Esophagus squamous epithelium (tissue), 5 donors: ENCODE results near the gene GNB1L. TPM values are rescaled to one million over a fixed set of nuclear protein-coding genes. Genes with fewer than 3 reads are reported as not detected.

Experiments used
- DNase-seq: peaks from one replicate; lab custom pipeline; 2025; lab: John Stamatoyannopoulos, UW
- H3K27ac ChIP-seq, 4 donors: fragments of 200-600 bp; sonication (generic); one replicate each; pipeline ENCODE4 v1.5.1; 2016 to 2019; ENCODE audit warnings: mild to moderate bottlenecking in 1 of 4
- H3K27me3 ChIP-seq, 4 donors: fragments of 200-600 bp; sonication (generic); 1 replicate in 3 of 4; 2 replicates in 1 of 4; pipeline versions ENCODE4 v1.5.1 to v1.6.0; 2017 to 2021; ENCODE audit warnings: antibody characterized with exemption in 1 of 4
- H3K36me3 ChIP-seq, 3 donors: fragments of 200-600 bp; sonication (generic); one replicate each; pipeline ENCODE4 v1.5.1; 2016 to 2019
- H3K4me1 ChIP-seq, 3 donors: fragments of 200-600 bp; sonication (generic); one replicate each; pipeline ENCODE4 v1.5.1; 2017 to 2019
- H3K4me3 ChIP-seq, 4 donors: fragments of 200-600 bp; sonication (generic); 1 replicate in 3 of 4; 2 replicates in 1 of 4; pipeline ENCODE4 v1.5.1; 2016 to 2019; ENCODE audit warnings: mild to moderate bottlenecking in 2 of 4, moderate library complexity in 1 of 4
- H3K9me3 ChIP-seq, 3 donors: fragments of 200-600 bp; sonication (generic); one replicate each; pipeline ENCODE4 v1.5.1; 2016 to 2019
- CTCF ChIP-seq, 6 experiments: fragments of 450-650 bp in 4 of 6; fragments of 200-600 bp in 2 of 6; sonication (generic) in 2 of 6; IDR thresholded peaks; one replicate each; pipeline ENCODE4 v1.5.1; 2016 to 2019; ENCODE audit warnings: antibody characterized with exemption in 6 of 6, mild to moderate bottlenecking in 4 of 6, moderate library complexity in 4 of 6
- POLR2A ChIP-seq, 4 donors: fragments of 450-650 bp; IDR thresholded peaks; one replicate each; pipeline ENCODE4 v1.6.1; 2017; ENCODE audit warnings: antibody characterized with exemption in 4 of 4, mild to moderate bottlenecking in 4 of 4, moderate library complexity in 3 of 4
- WGBS, 2 donors: methylation state at CpG; one replicate each; pipeline ENCODE4 v1.1.5; 2018; 5-methylcytosine and 5-hydroxymethylcytosine counted together
- intact Hi-C: fragments of 100-400 bp; cut with DNase I; formaldehyde crosslinking; loops from one replicate; pipeline ENCODE4 v1.15.0; 2022
- total RNA-seq, 4 donors: library from RNA; depleted of rRNA; stranded (reverse); fragments of >200 nt; gene quantifications; one replicate each; pipeline ENCODE4 v1.1.0, GENCODE V29; 2016
- donor health status: DM: yes; HTN: yes; CAD: no.

GNB1L gene
- total RNA-seq, 4 donors from 2014 or later: 5.7 to 8.5 (median 6.4) TPM

GRCh38 chr22:19853058-19853878 lies 1.4 kb downstream of the GNB1L start:
- TF ChIP-seq CTCF (IDR thresholded peaks at IDR 0.05) (no peak), POLR2A (IDR thresholded peaks at IDR 0.05) (no peak)
- WGBS, 2 donors: 13 to 34% methylated on average over 3 to 6 of the region's 11 CpGs
- Histone ChIP-seq H3K4me3 (peak overlapping the region; percentile 63 to 92 (median 78)), H3K27ac (peak overlapping the region; percentile 96 to 98 (median 98)), H3K36me3 (peaks cover 10 to 29% (median 10%) of the 10 kb centered on the region in 3 donors), H3K27me3 (no peaks in the 10 kb centered on the region), H3K9me3 (no peaks in the 10 kb centered on the region), H3K4me1 (peaks cover 48 to 86% (median 57%) of the 10 kb centered on the region in 3 donors)
- intact Hi-C loops: no loop called here
- no peak for DNase-seq

- H3K9me3 ChIP-seq: no peaks in the 10 kb centered on the region
- peak overlapping the region in 1 of 4 donors; percentile 92 for H3K4me3 ChIP-seq
- DNase-seq: no peak
- intact Hi-C loops: no loop called here
- peaks cover 10 to 29% (median 10%) of the 10 kb centered on the region in 3 donors for H3K36me3 ChIP-seq
- 51 to 69% methylated on average over 6 to 11 of the region's 12 CpGs for WGBS, 2 donors
- no peaks in the 10 kb centered on the region for H3K27me3 ChIP-seq
- TF ChIP-seq POLR2A (IDR thresholded peaks at IDR 0.05): no peak
- TF ChIP-seq CTCF (IDR thresholded peaks at IDR 0.05): no peak
- peaks cover 48 to 90% (median 59%) of the 10 kb centered on the region in 3 donors for H3K4me1 ChIP-seq
- H3K27ac ChIP-seq: peak overlapping the region in 2 of 4 donors; percentile 98
Observed at GRCh38 chr22:19852177-19852781, 2.4 kb downstream of the GNB1L start.

GRCh38 chr22:19851291-19852176 lies 3.1 kb downstream of the GNB1L start:
- Histone ChIP-seq H3K9me3 (no peaks in the 10 kb centered on the region), H3K4me1 (peaks cover 48 to 86% (median 59%) of the 10 kb centered on the region in 3 donors), H3K36me3 (peaks cover 10 to 35% (median 10%) of the 10 kb centered on the region in 3 donors), H3K27me3 (no peaks in the 10 kb centered on the region), H3K4me3 (no peak overlapping the region), H3K27ac (peak overlapping the region in 2 of 4 donors; percentile 4 to 98)
- DNase-seq: no peak
- intact Hi-C loops: no loop called here
- TF ChIP-seq POLR2A (IDR thresholded peaks at IDR 0.05) (no peak), CTCF (IDR thresholded peaks at IDR 0.05) (no peak)
- WGBS, 2 donors: 80% methylated on average over 9 of the region's 21 CpGs; no CpG with 5 or more reads in 1 of the 2 donors

GRCh38 chr22:19850763-19851109 lies 3.9 kb downstream of the GNB1L start:
- no peaks in the 10 kb centered on the region for H3K27me3 ChIP-seq
- WGBS, 2 donors: 71 to 76% methylated on average over 7 to 9 of the region's 9 CpGs
- peak overlapping the region; percentile 60 to 81 (median 68) for H3K27ac ChIP-seq
- no peak for DNase-seq
- no peak for TF ChIP-seq CTCF (IDR thresholded peaks at IDR 0.05)
- TF ChIP-seq POLR2A (IDR thresholded peaks at IDR 0.05): no peak
- peaks cover 41 to 86% (median 51%) of the 10 kb centered on the region in 3 donors for H3K4me1 ChIP-seq
- no peak overlapping the region for H3K4me3 ChIP-seq
- peaks cover 10 to 35% (median 10%) of the 10 kb centered on the region in 3 donors for H3K36me3 ChIP-seq
- H3K9me3 ChIP-seq: no peaks in the 10 kb centered on the region
- intact Hi-C loops: no loop called here
